GM12865 (cell line): Measurements from ENCODE around the gene BAIAP3.
A peak's percentile ranks its signal among the peaks of the same experiment; 100 is the strongest.

Experiments used
- DNase-seq: peaks from one replicate; pipeline ENCODE4 v3.0.0; 2010; ENCODE audit warnings: low read depth
- H3K4me3 ChIP-seq: 2 replicates; pipeline ENCODE4 v1.5.1; 2011; ENCODE audit warnings: mild to moderate bottlenecking, low read depth, low read length, control low read depth
- CTCF ChIP-seq: IDR thresholded peaks from 2 replicates; pipeline ENCODE4 v1.5.1; 2011; ENCODE audit warnings: low read length, control low read depth, low read depth, inconsistent platforms; ENCODE audit not compliant: insufficient read depth; ENCODE audit errors: missing control alignments

The BAIAP3 gene

GRCh38 chr16:1305823-1306222 lies 27.6 kb upstream of the BAIAP3 start:
- no peak for TF ChIP-seq CTCF
- no peak for DNase-seq
- H3K4me3 ChIP-seq = no peak overlapping the region

- no peak for TF ChIP-seq CTCF
- DNase-seq = no peak
- no peak overlapping the region for H3K4me3 ChIP-seq
These were observed 27.1 kb upstream of the BAIAP3 start for GRCh38 chr16:1306334-1306733.

- DNase-seq = no peak
These were observed 25.1 kb upstream of the BAIAP3 start for GRCh38 chr16:1308036-1308976.

GRCh38 chr16:1308977-1309885 lies 24.2 kb upstream of the BAIAP3 start, which contains the start of gene UBE2I:
Gene UBE2I, plus strand, starts transcription at chr16:1309636. Its CDS starts 4,395 bp downstream, at chr16:1314031.
- H3K4me3 ChIP-seq = peak within 1 kb of the TSS; percentile 93
- no peak for TF ChIP-seq CTCF
- DNase-seq = peak; percentile 99

More at GRCh38 chr16:1308036-1308976, 25.1 kb upstream of the BAIAP3 start:
- peak overlapping the region; percentile 61 for H3K4me3 ChIP-seq
- TF ChIP-seq CTCF = no peak

GRCh38 chr16:1309888-1310831 lies 23.3 kb upstream of the BAIAP3 start:
- peak; percentile 64 for DNase-seq
- no peak for TF ChIP-seq CTCF
- peak overlapping the region; percentile 93 for H3K4me3 ChIP-seq

- H3K4me3 ChIP-seq = peak overlapping the region; percentile 93
- TF ChIP-seq CTCF = no peak
- DNase-seq = peak; percentile 54
These were observed 22.6 kb upstream of the BAIAP3 start for GRCh38 chr16:1310832-1311200.
